Measurements from ENCODE around the gene OGDH. TPM values are rescaled to one million over a fixed set of nuclear protein-coding genes. Genes with fewer than 3 reads are reported as not detected.
"Not testable (repeated sequence)": the region's sequence is repeated elsewhere in the genome, so short reads cannot be mapped to it uniquely, and the experiment has no call there.

The OGDH gene
- 56.3 TPM for polyA plus RNA-seq (2012; ENCODE audit: insufficient read depth, insufficient read length)

DNA sequence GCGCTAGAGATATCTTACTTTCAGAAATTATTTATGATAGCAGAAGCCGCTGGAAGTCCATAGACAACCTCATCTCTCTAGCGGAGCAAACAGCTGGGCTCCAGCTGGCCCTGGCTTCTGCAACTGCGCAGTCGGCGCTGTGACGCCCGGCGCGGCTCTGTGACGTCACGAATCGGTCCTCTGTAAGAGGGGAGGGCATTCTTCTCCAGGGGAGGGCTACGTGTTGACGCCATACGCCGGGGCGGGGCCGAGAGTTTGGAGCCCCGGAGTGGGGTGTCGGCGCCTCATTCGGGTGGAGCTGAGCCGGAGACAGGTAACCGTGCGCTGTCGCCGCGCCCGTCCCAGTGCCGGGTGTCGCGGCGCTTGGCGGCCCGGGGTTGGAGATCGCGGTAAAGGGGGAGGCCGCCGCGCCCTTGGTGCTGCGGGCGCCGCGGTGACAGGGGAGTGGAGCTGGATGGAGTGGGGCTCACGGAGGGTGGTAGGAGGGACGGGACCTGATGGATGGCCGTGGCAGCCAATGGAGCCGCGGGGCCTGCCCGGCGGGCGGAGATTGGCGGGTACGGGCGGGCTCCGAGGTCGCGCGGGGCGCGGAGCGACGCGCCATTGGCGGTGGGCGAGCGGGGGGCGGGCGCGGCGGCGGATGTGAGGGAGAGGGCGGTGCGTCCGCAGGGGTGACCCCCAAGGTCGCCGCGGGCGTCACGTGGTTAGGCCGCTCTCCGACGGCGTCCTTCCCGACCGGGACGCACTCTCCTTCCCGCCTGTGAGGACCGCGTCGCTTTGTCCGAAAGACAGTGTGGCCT, at the start of gene OGDH:
OGDH (plus strand) TSS at position 287 of the 800 bp plus-strand sequence. CDS start 17,717 bp downstream, outside the sequence.
- H3K4me3 ChIP-seq (ENCODE audit: low read length) = peak within 1 kb of the TSS; percentile 89
- DNase-seq (ENCODE audit: low read depth, low spot score) = peak; percentile 96

DNA sequence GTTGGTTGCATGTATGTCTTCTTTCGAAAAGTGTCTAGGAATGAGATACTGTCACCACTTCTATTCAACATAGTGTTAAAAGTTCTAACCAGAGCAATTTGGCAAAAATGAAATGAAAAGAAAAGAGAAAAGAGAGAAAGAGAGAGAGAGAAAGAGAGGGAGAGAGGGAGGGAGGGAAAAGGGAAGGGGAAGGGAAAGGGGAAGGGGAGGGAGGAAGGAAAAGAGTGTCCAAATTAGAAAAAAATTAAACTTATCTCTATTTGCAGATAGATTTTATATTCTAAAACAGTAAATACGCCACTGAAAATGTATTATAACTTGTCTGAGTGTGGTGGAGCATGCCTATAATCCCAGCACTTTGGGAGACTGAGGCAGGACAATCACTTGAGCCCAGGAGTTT, 48.9 kb upstream of the OGDH start:
- H3K4me3 ChIP-seq (ENCODE audit: low read length) = no peak overlapping the region
- DNase-seq (ENCODE audit: low read depth, low spot score) = no peak

DNA sequence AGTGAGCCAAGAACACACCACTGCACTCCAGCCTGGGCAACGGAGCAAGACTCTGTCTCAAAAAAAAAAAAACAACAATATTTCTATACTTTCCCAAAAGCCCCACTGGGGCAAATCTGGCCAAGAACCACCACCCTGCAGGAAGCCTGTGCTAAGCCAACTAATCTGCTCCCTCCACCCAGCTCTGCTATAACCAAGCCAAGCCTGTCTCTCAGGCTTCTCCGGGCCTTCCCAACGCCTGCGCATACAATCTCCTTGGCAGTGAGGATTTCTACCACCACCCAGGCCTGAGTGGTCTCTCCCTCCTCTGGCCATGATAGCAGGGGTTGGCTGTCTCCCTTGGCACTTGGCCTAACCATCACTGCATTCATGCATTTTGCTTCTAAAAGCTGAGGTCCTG, 46.9 kb upstream of the OGDH start:
- H3K4me3 ChIP-seq (ENCODE audit: low read length) = no peak overlapping the region
- DNase-seq (ENCODE audit: low read depth, low spot score) = no peak

DNA sequence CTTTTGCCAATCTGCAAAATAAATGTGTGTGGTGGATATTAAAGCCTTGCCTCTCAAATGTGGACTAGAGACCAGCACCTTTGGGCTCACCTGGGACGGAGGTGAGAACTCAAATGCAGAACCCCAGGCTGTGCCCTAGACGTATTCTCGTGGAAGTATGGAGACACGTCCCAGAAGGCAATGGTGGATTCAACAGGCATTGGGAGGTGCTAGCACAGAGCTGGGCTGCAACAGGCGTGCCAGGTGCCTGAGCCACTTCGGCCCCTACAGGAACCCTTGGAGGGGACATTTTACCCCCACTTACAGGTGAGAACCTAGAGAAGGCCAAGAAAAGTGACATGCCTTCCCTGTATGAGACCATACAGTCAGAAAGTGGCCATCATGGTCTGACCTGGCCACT, 44.9 kb upstream of the OGDH start:
- H3K4me3 ChIP-seq (ENCODE audit: low read length) = no peak overlapping the region
- no peak for DNase-seq (ENCODE audit: low read depth, low spot score)

DNA sequence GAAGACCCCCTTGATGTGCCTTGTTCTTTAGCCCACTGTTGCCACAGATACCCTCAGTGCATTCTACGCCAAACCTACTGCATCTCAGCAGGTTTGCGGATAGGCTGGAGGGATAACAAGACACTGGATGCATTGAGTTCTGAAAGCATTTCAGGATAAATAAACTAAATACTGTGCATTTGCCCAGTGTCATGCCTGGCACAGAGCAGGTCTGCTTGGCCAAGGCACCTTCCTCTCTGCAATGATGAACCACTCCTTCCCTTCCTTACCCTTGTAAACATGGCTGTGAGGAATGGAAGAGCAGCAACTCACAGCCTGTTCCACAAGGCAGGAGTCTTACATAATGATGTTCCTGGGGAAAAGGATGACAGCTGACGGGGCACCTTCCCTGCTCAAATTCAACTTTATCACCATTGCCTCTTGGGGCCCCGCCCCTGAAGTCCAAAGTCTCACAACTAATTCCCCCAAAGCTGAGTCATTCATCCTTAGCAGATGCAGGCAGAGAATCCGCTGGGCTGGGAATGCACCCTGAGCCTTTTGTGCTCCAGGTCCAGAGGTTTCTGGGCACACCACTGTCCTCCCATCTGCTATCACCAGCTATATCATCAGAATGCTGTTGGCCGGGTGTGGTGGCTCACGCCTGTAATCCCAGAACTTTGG, 44.3 kb upstream of the OGDH start:
- DNase-seq (ENCODE audit: low read depth, low spot score) = no peak
- no peak overlapping the region for H3K4me3 ChIP-seq (ENCODE audit: low read length)

DNA sequence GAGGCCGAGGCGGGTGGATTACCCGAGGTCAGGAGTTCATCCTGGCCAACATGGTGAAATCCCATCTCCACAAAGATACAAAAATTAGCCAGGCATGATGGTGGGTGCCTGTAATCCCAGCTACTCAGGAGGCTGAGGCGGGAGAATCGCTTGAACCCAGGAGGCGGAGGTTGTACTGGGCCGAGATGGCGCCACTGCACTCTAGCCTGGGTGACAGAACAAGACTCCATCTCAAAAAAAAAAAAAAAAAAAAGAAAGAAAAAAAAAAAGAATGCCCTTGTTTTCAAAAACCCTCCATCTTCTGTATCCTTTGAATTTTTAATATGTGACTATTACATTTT, 43.8 kb upstream of the OGDH start:
- not testable (repeated sequence) for DNase-seq (ENCODE audit: low read depth, low spot score); H3K4me3 ChIP-seq (ENCODE audit: low read length)

DNA sequence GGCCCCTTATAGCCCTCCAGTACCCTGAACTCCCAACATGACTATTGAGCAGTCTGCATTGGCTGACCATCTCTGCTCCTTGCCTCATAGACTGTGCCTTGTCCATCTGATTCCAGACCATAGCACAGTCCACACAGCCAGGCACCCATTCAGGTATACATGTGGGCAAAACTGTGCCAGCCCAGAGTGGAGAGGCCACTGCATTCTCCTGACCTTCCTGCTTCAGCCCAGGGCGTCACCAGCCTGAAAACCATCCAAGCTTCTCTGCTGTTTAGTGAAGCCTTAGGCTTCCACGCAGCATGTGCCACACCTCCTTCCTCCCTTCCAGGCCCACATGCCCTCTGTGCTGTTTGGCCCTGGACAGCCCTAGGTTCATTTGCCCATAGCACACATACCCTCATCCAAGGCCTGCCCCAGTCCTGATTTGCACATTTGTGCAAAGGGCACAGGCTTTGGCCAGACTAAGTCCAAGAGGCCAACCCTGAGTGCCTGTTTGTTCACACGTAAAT, 43.2 kb upstream of the OGDH start:
- DNase-seq (ENCODE audit: low read depth, low spot score) = no peak
- no peak overlapping the region for H3K4me3 ChIP-seq (ENCODE audit: low read length)

DNA sequence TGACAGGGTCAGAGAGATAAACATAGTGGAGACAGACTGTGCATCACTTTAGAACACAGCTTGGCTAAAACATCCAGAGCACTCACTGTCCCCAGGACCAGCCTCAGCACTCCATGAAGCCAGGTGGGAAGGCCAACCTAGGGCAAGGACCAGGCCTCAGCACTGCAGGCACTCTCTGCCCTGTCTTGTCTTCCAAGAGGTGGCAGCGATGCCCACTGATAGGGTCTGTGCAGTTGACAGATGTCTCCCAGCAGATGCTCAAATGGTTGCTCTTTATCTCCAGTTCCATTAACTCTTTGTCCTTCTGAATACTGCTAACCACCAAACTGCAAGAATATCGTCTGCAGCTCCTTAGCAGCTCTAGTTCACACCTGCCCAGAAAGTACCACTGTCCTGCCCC, 41.8 kb upstream of the OGDH start:
- DNase-seq (ENCODE audit: low read depth, low spot score) = no peak
- no peak overlapping the region for H3K4me3 ChIP-seq (ENCODE audit: low read length)

DNA sequence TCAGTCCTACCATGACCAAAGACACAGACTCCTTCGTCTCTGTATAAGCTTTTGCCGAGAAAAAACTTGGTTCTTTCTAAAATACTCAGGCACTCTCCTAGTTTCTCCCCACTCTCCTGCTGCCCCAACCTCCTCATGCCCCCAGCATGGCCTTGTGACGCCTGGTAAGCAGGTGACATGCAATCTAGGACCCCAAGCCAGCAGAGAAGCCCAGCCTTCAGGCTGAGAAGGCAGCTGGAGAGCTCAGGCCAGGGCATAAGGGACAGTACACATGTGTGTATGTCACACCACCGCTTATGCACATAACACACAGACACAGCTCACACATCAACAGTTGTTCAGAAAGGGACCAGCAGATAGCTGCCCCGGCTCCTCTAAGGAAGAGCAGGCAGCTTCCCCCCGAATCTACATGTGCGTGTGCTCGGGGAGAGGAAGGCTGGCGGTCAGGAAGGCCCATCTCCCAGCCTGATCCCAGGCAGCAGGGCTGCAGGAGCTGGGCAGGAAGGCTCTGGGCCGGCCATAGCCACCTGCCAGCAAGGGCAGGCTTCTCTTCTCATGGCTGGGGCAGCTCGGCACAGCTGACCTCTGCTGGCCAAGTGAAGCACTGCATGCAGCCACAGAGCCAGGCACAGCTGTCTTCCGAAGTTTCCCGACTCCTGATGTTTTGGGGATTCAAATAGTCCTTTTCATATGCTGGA, 41.2 kb upstream of the OGDH start:
- no peak overlapping the region for H3K4me3 ChIP-seq (ENCODE audit: low read length)
- DNase-seq (ENCODE audit: low read depth, low spot score) = no peak

DNA sequence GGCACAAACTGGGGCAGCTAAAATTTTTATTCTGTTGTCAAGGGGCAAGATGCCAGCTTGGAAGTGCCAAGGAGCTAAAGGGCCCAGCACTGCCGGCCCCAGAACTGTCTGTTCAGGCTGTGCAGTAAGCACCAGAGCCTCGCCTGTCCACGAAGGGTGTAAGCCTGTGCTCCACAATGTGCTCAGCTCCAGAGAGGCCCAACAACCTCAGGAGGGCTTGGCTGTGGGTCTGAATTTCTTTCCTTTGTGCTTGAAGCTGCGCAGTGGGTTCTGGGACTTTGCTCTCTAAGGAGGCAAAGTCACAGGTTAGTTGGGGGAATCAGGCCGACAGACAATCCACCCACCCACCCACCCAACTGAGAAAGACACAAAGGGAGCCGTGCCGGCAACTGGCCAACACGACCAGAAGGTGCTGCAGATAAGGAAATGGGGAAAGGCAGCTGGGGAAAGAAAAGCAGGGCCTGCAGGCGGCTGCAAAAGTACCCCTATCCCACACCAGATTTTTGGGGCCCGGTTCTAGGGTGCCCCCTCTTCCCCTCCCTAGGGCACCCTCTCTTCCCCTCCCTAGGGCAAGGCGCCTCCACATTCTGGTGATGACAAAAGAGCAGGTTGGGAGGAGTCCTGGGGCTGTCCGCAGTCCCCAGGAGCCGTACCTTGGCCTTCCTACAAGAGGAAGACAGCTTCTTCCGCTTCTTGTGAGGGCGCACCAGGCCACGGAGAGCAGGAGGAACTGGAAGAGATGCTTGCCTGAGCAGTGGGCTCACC, 40.5 kb upstream of the OGDH start:
- no peak for DNase-seq (ENCODE audit: low read depth, low spot score)
- no peak overlapping the region for H3K4me3 ChIP-seq (ENCODE audit: low read length)

DNA sequence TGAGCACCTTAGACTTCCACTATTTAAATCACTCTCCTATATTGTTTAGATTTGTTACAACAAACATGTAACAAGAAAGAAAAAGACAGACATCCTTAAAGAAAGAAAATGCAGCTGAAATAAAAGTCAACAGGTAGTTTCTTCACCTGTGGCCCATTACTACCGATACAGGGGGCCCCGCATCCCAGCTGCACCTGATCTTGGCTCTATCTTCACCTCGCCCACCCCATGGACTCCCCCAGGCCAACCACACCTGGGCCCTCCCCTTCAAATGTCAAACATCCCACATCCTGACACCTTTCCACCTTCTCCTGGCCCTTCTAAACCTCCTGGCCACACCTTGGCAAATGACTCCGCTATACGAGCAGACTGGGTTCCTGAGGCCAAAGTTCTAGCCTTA, 39.7 kb upstream of the OGDH start:
- no peak for DNase-seq (ENCODE audit: low read depth, low spot score)
- no peak overlapping the region for H3K4me3 ChIP-seq (ENCODE audit: low read length)

DNA sequence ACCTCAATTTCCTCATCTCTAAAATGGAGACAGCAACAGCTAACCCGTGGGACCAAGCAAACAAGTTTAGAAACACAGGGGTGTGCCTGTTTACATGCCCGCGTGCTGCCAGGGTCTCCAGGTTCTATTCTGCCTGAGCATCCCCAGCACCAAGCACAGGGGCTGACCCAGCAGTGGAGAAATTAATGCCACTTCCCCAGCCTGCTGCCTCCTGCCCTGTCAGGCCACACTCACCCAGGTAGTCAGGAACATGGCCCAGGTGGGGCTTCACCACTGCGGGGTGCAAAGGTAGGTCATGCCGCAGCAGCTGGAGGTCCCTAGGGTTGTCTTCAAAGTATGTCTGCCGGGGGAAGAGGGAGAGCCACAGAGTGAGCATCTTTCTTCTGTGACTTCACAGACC, 38.5 kb upstream of the OGDH start:
- no peak overlapping the region for H3K4me3 ChIP-seq (ENCODE audit: low read length)
- DNase-seq (ENCODE audit: low read depth, low spot score) = no peak

DNA sequence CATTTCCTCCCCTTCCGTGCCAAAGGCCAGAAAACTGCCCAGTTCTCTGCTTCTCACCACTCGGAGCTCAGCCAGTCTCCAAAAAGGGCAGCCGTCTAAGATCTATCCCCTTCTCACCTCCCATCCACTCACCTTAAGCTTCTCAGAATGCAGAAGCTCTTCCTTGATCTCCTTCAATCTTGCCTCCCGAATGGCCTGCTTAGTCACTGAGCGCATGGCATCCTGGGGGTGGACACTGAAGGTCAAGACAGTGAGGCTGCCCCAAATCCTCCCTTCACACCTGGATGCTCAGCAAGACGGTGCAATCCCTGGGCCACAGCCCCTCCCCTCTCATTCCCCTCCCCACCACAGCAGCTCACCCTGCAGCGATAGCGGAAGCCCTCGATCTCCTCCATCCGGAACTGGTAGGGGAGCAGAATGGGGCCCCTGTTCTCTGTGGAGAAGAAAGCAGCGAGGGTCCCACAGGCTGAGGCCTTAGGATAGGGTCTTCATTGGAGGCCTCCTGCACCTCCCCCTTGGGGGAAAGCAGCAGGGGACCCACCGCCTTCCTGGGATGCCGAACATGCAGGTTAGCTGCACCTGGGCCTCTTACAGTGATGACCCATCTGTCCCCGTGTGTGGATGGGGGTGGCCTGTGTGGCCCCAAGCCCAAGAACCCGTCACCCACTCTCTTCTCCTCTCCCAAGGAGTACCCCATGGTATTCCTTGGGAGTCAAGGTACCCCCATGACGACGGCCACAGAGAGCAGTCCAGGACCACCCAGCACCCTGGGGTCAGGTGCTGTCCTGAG, 37.5 kb upstream of the OGDH start:
- no peak for DNase-seq (ENCODE audit: low read depth, low spot score)
- H3K4me3 ChIP-seq (ENCODE audit: low read length) = no peak overlapping the region

DNA sequence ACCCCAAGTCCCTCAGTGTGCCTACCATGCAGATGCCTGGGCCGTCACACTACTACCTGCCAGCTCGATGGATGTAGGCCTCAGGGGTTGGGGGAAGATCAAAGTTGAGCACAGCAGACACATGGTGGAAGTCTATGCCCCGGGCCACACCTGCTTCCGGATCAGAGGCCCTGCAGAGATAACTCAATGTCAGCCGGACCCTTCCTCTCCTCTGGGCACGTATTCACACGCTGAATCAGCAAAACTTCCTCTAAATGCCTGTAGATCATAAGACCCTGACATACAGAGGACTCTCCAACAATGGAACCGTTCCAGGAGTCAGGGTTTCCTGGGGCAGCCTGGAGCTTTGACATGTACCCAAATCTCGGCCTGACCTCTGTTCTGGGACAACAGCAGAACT, 36.5 kb upstream of the OGDH start:
- no peak for DNase-seq (ENCODE audit: low read depth, low spot score)
- no peak overlapping the region for H3K4me3 ChIP-seq (ENCODE audit: low read length)

DNA sequence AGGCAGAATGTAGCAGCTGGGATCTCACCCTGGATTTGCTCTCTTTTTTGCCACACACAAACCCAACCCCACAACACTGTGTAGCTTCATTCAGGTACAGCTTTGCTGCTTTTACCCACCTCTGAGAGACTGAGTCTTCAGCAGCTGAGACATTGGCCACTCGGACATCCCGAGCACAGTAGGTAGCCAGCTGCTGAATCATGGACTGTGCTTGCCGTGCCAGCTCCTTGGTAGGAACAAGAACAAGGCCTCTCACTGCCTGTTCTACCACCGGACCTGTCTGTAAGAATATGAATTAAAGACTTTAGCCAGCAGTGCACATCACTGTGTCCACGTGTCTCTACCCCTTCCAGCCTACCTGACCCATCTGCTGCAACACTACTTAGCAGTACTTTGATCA, 33.7 kb upstream of the OGDH start:
- H3K4me3 ChIP-seq (ENCODE audit: low read length) = peak overlapping the region; percentile 92
- no peak for DNase-seq (ENCODE audit: low read depth, low spot score)

DNA sequence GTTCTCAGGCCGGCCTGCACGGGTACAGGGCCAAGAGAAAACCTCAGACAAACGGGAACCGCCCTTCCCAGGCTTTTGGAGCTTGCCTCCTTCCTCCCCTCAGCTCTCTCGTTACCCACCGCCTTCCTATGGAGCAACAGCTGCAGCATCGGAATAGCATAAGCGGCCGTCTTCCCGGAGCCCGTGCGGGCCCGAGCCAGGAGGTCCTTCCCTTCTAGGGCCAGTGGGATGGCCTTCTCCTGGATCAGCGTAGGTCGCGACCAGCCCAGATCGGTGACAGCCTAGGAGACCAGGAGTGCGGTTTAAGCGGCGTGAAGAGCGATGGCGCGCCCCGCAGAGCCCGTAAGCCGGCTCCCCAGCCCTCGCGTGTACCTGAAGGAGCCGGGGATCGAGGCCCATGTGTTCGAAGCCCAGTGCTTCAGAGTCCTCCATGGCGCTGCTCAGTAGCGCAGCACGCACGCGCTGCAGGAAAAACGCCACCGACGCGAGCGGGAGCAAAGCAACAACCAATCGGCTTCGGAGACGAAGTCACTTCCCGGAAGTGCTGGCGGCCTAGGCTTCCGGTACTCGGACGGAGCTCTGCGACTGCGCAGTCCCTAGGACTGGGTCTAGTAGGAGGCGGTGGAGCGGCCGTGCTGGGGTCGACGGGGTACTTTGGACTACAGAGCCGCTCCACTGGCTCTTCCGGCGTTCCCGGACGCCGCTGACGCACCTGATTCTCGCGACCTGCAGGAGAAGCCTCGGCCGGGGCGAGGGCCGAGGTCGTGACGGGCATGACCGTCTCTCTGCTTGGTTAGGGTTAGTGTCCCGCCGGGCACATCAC, 32.8 kb upstream of the OGDH start, which contains the start of gene DDX56:
DDX56 (minus strand) TSS at position 445 of the 823 bp plus-strand sequence; CDS start at position 432, 13 bp downstream.
- peak within 1 kb of the TSS; percentile 92 for H3K4me3 ChIP-seq (ENCODE audit: low read length)
- DNase-seq (ENCODE audit: low read depth, low spot score) = peak; percentile 92

DNA sequence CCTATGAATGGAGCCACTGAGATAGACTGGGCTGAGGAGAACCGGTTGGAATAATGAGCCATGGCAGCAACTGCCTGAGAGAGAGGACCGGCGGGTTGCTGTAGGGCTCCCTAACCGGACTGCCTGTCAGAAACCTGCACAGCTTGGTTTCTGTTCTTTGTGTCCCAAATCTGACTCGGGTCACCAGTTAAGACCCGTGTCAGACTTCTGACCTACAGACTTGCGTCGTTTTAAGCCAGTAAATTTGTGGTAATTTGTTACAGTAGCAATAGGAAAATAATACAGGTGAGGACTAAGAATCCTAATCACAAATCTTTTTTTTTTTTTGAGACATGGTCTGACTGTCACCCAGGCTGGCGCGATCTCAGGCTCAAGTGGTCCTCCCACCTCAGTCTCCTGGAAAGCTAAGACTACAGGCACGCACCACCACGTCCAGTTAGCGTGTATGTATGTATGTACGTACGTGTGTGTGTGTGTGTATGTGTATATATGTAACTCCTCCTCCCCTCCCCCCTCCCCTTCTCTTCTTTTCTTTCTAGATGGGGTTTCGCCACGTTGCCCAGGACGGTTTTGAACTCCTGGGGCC, 32.0 kb upstream of the OGDH start:
- DNase-seq (ENCODE audit: low read depth, low spot score) = no peak
- peak overlapping the region; percentile 92 for H3K4me3 ChIP-seq (ENCODE audit: low read length)

Data from Jurkat, Clone E6-1 (cell line).